H9 (cell line): ENCODE measurements around the gene MSRB1. TPM values are rescaled to one million over a fixed set of nuclear protein-coding genes. Genes with fewer than 3 reads are reported as not detected.

Experiments used
- DNase-seq: peaks from one replicate; pipeline ENCODE4 v3.0.0-alpha.2; 2017
- H2AFZ ChIP-seq: one replicate; pipeline ENCODE4 v1.6.1; 2013; ENCODE audit warnings: mild to moderate bottlenecking, low read length, control low read depth, moderate library complexity
- H2AK5ac ChIP-seq: 2 replicates; pipeline ENCODE4 v1.6.1; 2013; ENCODE audit warnings: low read length, control low read depth, mixed read lengths; ENCODE audit not compliant: insufficient read length
- H2BK120ac ChIP-seq: one replicate; pipeline ENCODE4 v1.6.1; 2013; ENCODE audit warnings: low read depth, mild to moderate bottlenecking, low read length, control low read depth, inconsistent platforms; ENCODE audit not compliant: poor library complexity, severe bottlenecking
- H2BK12ac ChIP-seq: 2 replicates; pipeline ENCODE4 v1.6.1; 2013; ENCODE audit warnings: low read length, control low read depth, mixed read lengths, low read depth; ENCODE audit not compliant: insufficient read length
- H2BK15ac ChIP-seq: 2 replicates; pipeline ENCODE4 v1.6.1; 2013; ENCODE audit warnings: low read depth, low read length, control low read depth
- H2BK20ac ChIP-seq: one replicate; pipeline ENCODE4 v1.6.1; 2013; ENCODE audit warnings: low read depth, mild to moderate bottlenecking, low read length, control low read depth, inconsistent platforms; ENCODE audit not compliant: poor library complexity, severe bottlenecking
- H2BK5ac ChIP-seq: 2 replicates; pipeline ENCODE4 v1.6.1; 2013; ENCODE audit warnings: low read length, control low read depth, mixed read lengths; ENCODE audit not compliant: insufficient read length
- H3K14ac ChIP-seq: 2 replicates; pipeline ENCODE4 v1.6.1; 2013; ENCODE audit warnings: low read length, control low read depth; ENCODE audit not compliant: insufficient read depth
- H3K18ac ChIP-seq: 2 replicates; pipeline ENCODE4 v1.6.1; 2013; ENCODE audit warnings: low read depth, mild to moderate bottlenecking, mixed read lengths, low read length, control low read depth; ENCODE audit not compliant: insufficient read length
- H3K23ac ChIP-seq: 2 replicates; pipeline ENCODE4 v1.6.1; 2013; ENCODE audit warnings: low read length, control low read depth, mixed read lengths, low read depth; ENCODE audit not compliant: insufficient read length
- H3K23me2 ChIP-seq: 2 replicates; pipeline ENCODE4 v1.6.1; 2013; ENCODE audit warnings: low read depth, mild to moderate bottlenecking, mixed read lengths, low read length, control low read depth; ENCODE audit not compliant: insufficient read length, poor library complexity, severe bottlenecking
- H3K27ac ChIP-seq: 2 replicates; pipeline ENCODE4 v1.5.1; 2013; ENCODE audit warnings: low read length, control low read depth, mixed read lengths, low read depth; ENCODE audit not compliant: insufficient read length
- H3K27me3 ChIP-seq: 2 replicates; pipeline ENCODE4 v1.6.1; 2013; ENCODE audit warnings: low read length, control low read depth, inconsistent platforms; ENCODE audit not compliant: insufficient read depth
- H3K4ac ChIP-seq: 2 replicates; pipeline ENCODE4 v1.6.1; 2013; ENCODE audit warnings: low read depth, mild to moderate bottlenecking, control low read depth, inconsistent platforms, low read length, moderate library complexity
- H3K4me1 ChIP-seq: 2 replicates; pipeline ENCODE4 v1.6.1; 2013; ENCODE audit warnings: low read length, control low read depth, inconsistent platforms; ENCODE audit not compliant: insufficient read depth
- H3K4me2 ChIP-seq: 2 replicates; pipeline ENCODE4 v1.6.1; 2013; ENCODE audit warnings: low read length, control low read depth, mixed read lengths; ENCODE audit not compliant: insufficient read length, insufficient read depth
- H3K56ac ChIP-seq: 2 replicates; pipeline ENCODE4 v1.6.1; 2013; ENCODE audit warnings: low read depth, mild to moderate bottlenecking, mixed read lengths, low read length, control low read depth; ENCODE audit not compliant: insufficient read length
- H3K79me1 ChIP-seq: 2 replicates; pipeline ENCODE4 v1.6.1; 2013; ENCODE audit warnings: low read depth, mild to moderate bottlenecking, moderate library complexity, low read length, control low read depth, inconsistent platforms; ENCODE audit not compliant: insufficient read depth, poor library complexity, severe bottlenecking
- H3K79me2 ChIP-seq: 2 replicates; pipeline ENCODE4 v1.6.1; 2013; ENCODE audit warnings: low read length, control low read depth, inconsistent platforms; ENCODE audit not compliant: insufficient read depth
- H3K9ac ChIP-seq: 2 replicates; pipeline ENCODE4 v1.6.1; 2013; ENCODE audit warnings: low read length, control low read depth, mixed read lengths; ENCODE audit not compliant: insufficient read length; ENCODE audit errors: extremely low read depth
- H3K9me3 ChIP-seq: one replicate; pipeline ENCODE4 v1.6.1; 2013; ENCODE audit warnings: low read depth, low read length, inconsistent platforms; ENCODE audit not compliant: control insufficient read depth
- H3T11ph ChIP-seq: one replicate; pipeline ENCODE4 v1.6.1; 2013; ENCODE audit warnings: mild to moderate bottlenecking, low read length, control low read depth, inconsistent platforms
- H4K20me1 ChIP-seq: one replicate; pipeline ENCODE4 v1.6.1; 2013; ENCODE audit not compliant: control insufficient read depth, insufficient read length, insufficient read depth
- H4K5ac ChIP-seq: 2 replicates; pipeline ENCODE4 v1.6.1; 2013; ENCODE audit warnings: low read depth, mild to moderate bottlenecking, mixed read lengths, low read length, control low read depth; ENCODE audit not compliant: insufficient read length
- H4K8ac ChIP-seq: replicated peaks from 2 replicates; pipeline ENCODE4 v1.6.1; 2013; ENCODE audit warnings: low read length, control low read depth, mixed read lengths, low read depth; ENCODE audit not compliant: insufficient read length
- H4K91ac ChIP-seq: 2 replicates; pipeline ENCODE4 v1.6.1; 2013; ENCODE audit warnings: low read depth, mild to moderate bottlenecking, moderate library complexity, mixed read lengths, low read length, control low read depth; ENCODE audit not compliant: insufficient read length
- H3K27ac Mint-ChIP-seq, 3 experiments: 2 replicates in 2 of 3; 3 replicates in 1 of 3; pipeline ENCODE4 v1.8.0; 2020 to 2021; ENCODE audit warnings: mixed read lengths in 3 of 3, mild to moderate bottlenecking in 1 of 3, moderate library complexity in 1 of 3
- H3K27me3 Mint-ChIP-seq: 2 replicates; pipeline ENCODE4 v1.8.0; 2021; ENCODE audit warnings: low read depth, mild to moderate bottlenecking, moderate library complexity, mixed read lengths
- H3K36me3 Mint-ChIP-seq, 3 experiments: 2 replicates in 2 of 3; 3 replicates in 1 of 3; pipeline ENCODE4 v1.8.0; 2020 to 2021; ENCODE audit warnings: low read depth in 3 of 3, mixed read lengths in 3 of 3; ENCODE audit not compliant: insufficient read depth in 1 of 3
- H3K4me1 Mint-ChIP-seq, 2 experiments: 2 replicates each; pipeline ENCODE4 v1.8.0; 2020; ENCODE audit warnings: mixed read lengths in 2 of 2
- H3K4me3 Mint-ChIP-seq, 2 experiments: 2 replicates in 1 of 2; 3 replicates in 1 of 2; pipeline ENCODE4 v1.8.0; 2020 to 2021; ENCODE audit warnings: mild to moderate bottlenecking in 2 of 2, mixed read lengths in 2 of 2, moderate library complexity in 1 of 2
- H3K9me3 Mint-ChIP-seq, 2 experiments: 2 replicates in 1 of 2; 3 replicates in 1 of 2; pipeline ENCODE4 v1.8.0; 2020; ENCODE audit warnings: mild to moderate bottlenecking in 2 of 2, mixed read lengths in 2 of 2, moderate library complexity in 1 of 2
- CTCF ChIP-seq: fragments of 200-600 bp; sonication (generic); conservative IDR thresholded peaks from 3 replicates; pipeline ENCODE4 v1.8.0; 2021; ENCODE audit warnings: antibody characterized with exemption, mild to moderate bottlenecking
- WGBS: extraction: QIAGEN DNeasy Blood & Tissue Kit; methylation state at CpG from one replicate; pipeline ENCODE4 v1.1.7; 2013; ENCODE audit warnings: missing lambda C conversion rate, low lambda C conversion rate, mixed read lengths; ENCODE audit not compliant: insufficient read length; ENCODE audit errors: extremely low coverage; 5-methylcytosine and 5-hydroxymethylcytosine counted together
- total RNA-seq: library from RNA; stranded (reverse); gene quantifications from 2 replicates; pipeline ENCODE4 v1.2.1, GENCODE V29; 2021

Gene MSRB1
- total RNA-seq, 1 experiment from 2014 or later, result 25.7 TPM

GRCh38 chr16:1936945-1937479, 6.0 kb downstream of the MSRB1 start:
- no peak overlapping the region for H3K18ac ChIP-seq
- H2AFZ ChIP-seq, result no peak overlapping the region
- no peaks in the 10 kb centered on the region for H4K20me1 ChIP-seq
- Mint-ChIP-seq H3K27ac (no peak overlapping the region; a peak in 1 of 7 replicates), H3K27me3 (peaks cover 2% of the 10 kb centered on the region; the same call in 1 of the 2 replicates), H3K4me3 (no peak overlapping the region), H3K36me3 (peaks cover 10 to 28% (median 17%) of the 10 kb centered on the region in 3 experiments; a peak in 6 of 7 replicates), H3K4me1 (peaks cover 5 to 12% of the 10 kb centered on the region in 2 experiments), H3K9me3 (no peaks in the 10 kb centered on the region)
- H2BK5ac ChIP-seq, result no peak overlapping the region
- H3K56ac ChIP-seq, result no peak overlapping the region
- H3K4me2 ChIP-seq, result no peak overlapping the region
- no peak overlapping the region for H3T11ph ChIP-seq
- no peak overlapping the region for H2BK120ac ChIP-seq
- no peaks in the 10 kb centered on the region for H3K27me3 ChIP-seq
- no peak overlapping the region for H2BK15ac ChIP-seq
- H4K8ac ChIP-seq, result no peak overlapping the region
- H2AK5ac ChIP-seq, result no peak overlapping the region
- H4K5ac ChIP-seq, result no peak overlapping the region
- TF ChIP-seq CTCF, result no peak
- H3K27ac ChIP-seq, result no peak overlapping the region
- no peak overlapping the region for H3K4ac ChIP-seq
- H3K23me2 ChIP-seq, result no peaks in the 10 kb centered on the region
- H4K91ac ChIP-seq, result no peak overlapping the region
- no peaks in the 10 kb centered on the region for H3K79me1 ChIP-seq
- H2BK12ac ChIP-seq, result no peak overlapping the region
- H3K79me2 ChIP-seq, result no peaks in the 10 kb centered on the region
- no peak for DNase-seq
- H3K4me1 ChIP-seq, result 0 out of 2 replicates have a peak, but pooled peaks cover under 1% of the 10 kb centered on the region
- no peak overlapping the region for H3K23ac ChIP-seq
- no peak overlapping the region for H3K14ac ChIP-seq
- no peak overlapping the region for H2BK20ac ChIP-seq
- WGBS, result no CpG with 5 or more reads among the region's 11 CpGs
- no peaks in the 10 kb centered on the region for H3K9me3 ChIP-seq
- H3K9ac ChIP-seq, result no peak overlapping the region
